K562 (cell line): ENCODE measurements around the gene MYH15. TPM values are rescaled to one million over a fixed set of nuclear protein-coding genes. Genes with fewer than 3 reads are reported as not detected.

Source experiments
- ATAC-seq: fragments of 200-7000 bp; cut with Tn5 transposase; 3 replicates; pipeline ENCODE4 v1.9.1; 2020; ENCODE audit warnings: moderate library complexity
- BruUV-seq: library from RNA; stranded (reverse); fragments of 400-500 nt; replicated peaks from 2 replicates; lab custom pipeline; 2021; lab: Mats Ljungman, UMichigan
- CTCF ChIA-PET: fragments of 300-600 bp; formaldehyde crosslinking; extraction: SDS; loops from one replicate; lab custom pipeline; 2021; ENCODE audit warnings: low intra/inter-chr PET ratio; lab: Yijun Ruan, JAX
- POLR2A ChIA-PET: fragments of 300-600, 350-650 bp; sonication (Branson Sonifier 250); formaldehyde crosslinking; extraction: SDS; loops from one replicate; lab custom pipeline; 2021; ENCODE audit warnings: antibody characterized with exemption, inconsistent platforms; lab: Yijun Ruan, JAX
- DNase-seq, 4 experiments: peaks; one replicate each; pipeline versions ENCODE4 v3.0.0 to v3.0.0-alpha.2; 2011 to 2018; ENCODE audit warnings: low spot score in 3 of 4, mixed read lengths in 3 of 4; ENCODE audit errors: extremely low read depth in 1 of 4
- FAIRE-seq: peaks from 2 replicates; lab custom pipeline; 2011; peaks lifted over from hg19 to GRCh38; lab: Jason Lieb, UNC
- H2AFZ ChIP-seq: 2 replicates; pipeline ENCODE4 v1.6.0; 2011; ENCODE audit warnings: low read depth, low read length, control low read depth, inconsistent platforms
- H3K27ac ChIP-seq: fragments of 200-600 bp; 3 replicates; pipeline ENCODE4 v1.8.0; 2011; ENCODE audit warnings: low read depth, mild to moderate bottlenecking, control low read depth, inconsistent platforms, low read length, moderate library complexity, mixed read lengths; ENCODE audit errors: extremely low read depth
- H3K27me3 ChIP-seq, 2 experiments: fragments of 300-600 bp in 1 of 2; 2 replicates in 1 of 2; 3 replicates in 1 of 2; pipeline versions ENCODE4 v1.6.0 to v1.8.0; 2011; ENCODE audit warnings: inconsistent platforms in 2 of 2, low read length in 2 of 2, mild to moderate bottlenecking in 1 of 2, mixed read lengths in 1 of 2, moderate library complexity in 1 of 2; ENCODE audit not compliant: control insufficient read depth in 2 of 2, insufficient read depth in 2 of 2
- H3K36me3 ChIP-seq: fragments of 300-600 bp; 3 replicates; pipeline ENCODE4 v1.8.0; 2011; ENCODE audit warnings: mild to moderate bottlenecking, low read length, inconsistent platforms; ENCODE audit not compliant: control insufficient read depth, insufficient read depth
- H3K4me1 ChIP-seq, 2 experiments: fragments of 200-600 bp in 1 of 2; replicated peaks in 1 of 2; 2 replicates in 1 of 2; 3 replicates in 1 of 2; pipeline versions ENCODE4 v1.5.1 to v1.8.0; 2011; ENCODE audit warnings: inconsistent platforms in 2 of 2, low read length in 2 of 2, mild to moderate bottlenecking in 1 of 2, mixed read lengths in 1 of 2, moderate library complexity in 1 of 2; ENCODE audit not compliant: control insufficient read depth in 2 of 2, insufficient read depth in 2 of 2
- H3K4me2 ChIP-seq: 2 replicates; pipeline ENCODE4 v1.6.1; 2011; ENCODE audit warnings: low read length, control low read depth, inconsistent platforms, mixed read lengths; ENCODE audit not compliant: insufficient read depth
- H3K4me3 ChIP-seq: fragments of 200-600 bp; sonication (generic), shearing (Covaris generic); 2 replicates; pipeline ENCODE4 v1.5.1; 2016; ENCODE audit warnings: control low read depth, inconsistent platforms
- H3K79me2 ChIP-seq: fragments of 200-600 bp; 3 replicates; pipeline ENCODE4 v1.8.0; 2011; ENCODE audit warnings: low read length, inconsistent platforms; ENCODE audit not compliant: control insufficient read depth, insufficient read depth
- H3K9ac ChIP-seq, 2 experiments: 2 replicates each; pipeline versions ENCODE4 v1.6.0 to v1.6.1; 2011; ENCODE audit warnings: low read depth in 2 of 2, low read length in 2 of 2, control low read depth in 1 of 2, inconsistent platforms in 1 of 2, mild to moderate bottlenecking in 1 of 2, mixed read lengths in 1 of 2; ENCODE audit not compliant: insufficient read depth in 1 of 2
- H3K9me1 ChIP-seq: one replicate; pipeline ENCODE4 v1.6.0; 2011; ENCODE audit warnings: inconsistent platforms, mild to moderate bottlenecking, low read length, moderate library complexity; ENCODE audit not compliant: control insufficient read depth, insufficient read depth
- H3K9me3 ChIP-seq: replicated peaks from 2 replicates; pipeline ENCODE4 v1.5.1; 2011; ENCODE audit warnings: low read depth, low read length, inconsistent platforms; ENCODE audit not compliant: control insufficient read depth, insufficient read depth
- H4K20me1 ChIP-seq: replicated peaks from 2 replicates; pipeline ENCODE4 v1.6.1; 2011; ENCODE audit warnings: low read length, inconsistent platforms, mixed read lengths; ENCODE audit not compliant: control insufficient read depth, insufficient read depth
- CBX2 ChIP-seq: fragments of 200-600 bp; sonication (generic); IDR thresholded peaks from one replicate; pipeline ENCODE4 v1.6.1; 2012; ENCODE audit warnings: mild to moderate bottlenecking, low read length, inconsistent platforms; ENCODE audit not compliant: insufficient read depth, poor library complexity, severe bottlenecking
- CTCF ChIP-seq, 3 experiments: IDR thresholded peaks in 2 of 3; conservative IDR thresholded peaks in 1 of 3; 2 replicates each; pipeline ENCODE4 v1.5.1; 2011 to 2012; ENCODE audit warnings: low read length in 3 of 3, mild to moderate bottlenecking in 3 of 3, control low read depth in 2 of 3, improper control_type of control experiment in 1 of 3, inconsistent platforms in 1 of 3, low read depth in 1 of 3, mixed read lengths in 1 of 3, moderate library complexity in 1 of 3; ENCODE audit not compliant: insufficient read depth in 2 of 3
- RAD21 ChIP-seq, 2 experiments: fragments of 250-450 bp in 1 of 2; fragments of 450-650 bp in 1 of 2; sonication (Bioruptor Pico) in 1 of 2; formaldehyde crosslinking in 1 of 2; IDR thresholded peaks in 1 of 2; conservative IDR thresholded peaks in 1 of 2; 2 replicates each; pipeline versions ENCODE4 v1.4.0 to v1.8.0; 2020 to 2022; ENCODE audit warnings: mild to moderate bottlenecking in 2 of 2, moderate library complexity in 1 of 2
- ZNF592 ChIP-seq: fragments of 450-650 bp; IDR thresholded peaks from 2 replicates; pipeline ENCODE4 v1.6.1; 2017; ENCODE audit warnings: antibody characterized with exemption, mild to moderate bottlenecking
- WGBS: fragments of 100-300 bp; shearing (Covaris generic); methylation state at CpG from one replicate; pipeline ENCODE4 v1.1.6; 2016; ENCODE audit warnings: low coverage, mixed read lengths; ENCODE audit not compliant: insufficient coverage; ENCODE audit errors: missing lambda C conversion rate; 5-methylcytosine and 5-hydroxymethylcytosine counted together
- in situ Hi-C: fragments of 300-500 bp; cut with MboI; formaldehyde crosslinking; loops from 4 replicates; pipeline ENCODE4 v1.15.0; 2018; ENCODE audit warnings: inconsistent platforms, mixed read lengths
- intact Hi-C: fragments of 100-400 bp; cut with micrococcal nuclease; formaldehyde crosslinking; loops from 2 replicates; pipeline ENCODE4 v1.14.2; 2022
- polyA plus RNA-seq, 8 experiments: library from polyadenylated mRNA; depleted of rRNA in 4 of 8; stranded (reverse) in 5 of 8; unstranded in 3 of 8; fragments of >200 nt; fragmentation: Nextera tagmentation in 2 of 8; fragmentation: Illumina TruSeq in 1 of 8; extraction: Ambion mirVana in 2 of 8; extraction: Trizol in 1 of 8; gene quantifications; 2 replicates each; pipeline versions ENCODE4 v1.2.1 to v1.2.3, GENCODE V29; 2011 to 2014; ENCODE audit warnings: inconsistent platforms in 1 of 8, missing spikeins in 1 of 8
- total RNA-seq, 7 experiments: library from RNA; depleted of rRNA in 6 of 7; stranded (reverse); fragments of >200 nt in 6 of 7; fragmentation: Illumina TruSeq in 2 of 7; extraction: Trizol in 2 of 7; gene quantifications; 2 replicates each; pipeline versions ENCODE4 v1.2.1 to v1.2.3, GENCODE V29; 2011 to 2021; ENCODE audit warnings: low replicate concordance in 1 of 7

MYH15 gene
- total and polyA plus RNA-seq, 9 of the 15 experiments (the other 6 are each of a cell fraction or from before 2014, with no cell fraction given), result 0.03 to 0.29 (median 0.12) TPM

- H3K9me1 ChIP-seq, result no peaks in the 10 kb centered on the region
- no peak for FAIRE-seq
- no peak overlapping the region for H2AFZ ChIP-seq
- H3K4me2 ChIP-seq, result no peak overlapping the region
- no peak for ATAC-seq
- no peak for TF ChIP-seq CBX2
- TF ChIP-seq, all 486 proteins: peak for 0
- DNase-seq, result no peak
- Histone ChIP-seq H3K27ac (no peak overlapping the region), H4K20me1 (no peaks in the 10 kb centered on the region), H3K9me3 (no peaks in the 10 kb centered on the region), H3K27me3 (no peaks in the 10 kb centered on the region), H3K9ac (no peak overlapping the region), H3K4me1 (no peaks in the 10 kb centered on the region), H3K4me3 (no peak overlapping the region), H3K36me3 (peaks cover 69% of the 10 kb centered on the region), H3K79me2 (no peaks in the 10 kb centered on the region)
- no TSS peak for BruUV-seq
- intact Hi-C loops, result loop anchor here (5.0 kb wide), 1 partner anchor 47 kb away; no protein-coding TSS in a partner anchor
- in situ Hi-C loops, result no loop called here
- ChIA-PET POLR2A (interaction anchor here (0.6 kb wide), 1 partner anchor 14 kb away, joined by 3 read pairs; no protein-coding TSS in a partner anchor), CTCF (no interaction called here)
Observed at GRCh38 chr3:108554229-108554628, 43.8 kb upstream of the MYH15 start.

- FAIRE-seq (no peak), DNase-seq (peak in 2 of 4 experiments; percentile 6 to 27), ATAC-seq (peak; percentile 54; the same call in 2 of the 3 replicates)
- Histone ChIP-seq H3K27me3 (no peaks in the 10 kb centered on the region), H3K79me2 (no peaks in the 10 kb centered on the region), H3K4me2 (no peak overlapping the region), H3K9me3 (no peaks in the 10 kb centered on the region), H3K9ac (no peak overlapping the region), H2AFZ (no peak overlapping the region), H3K27ac (no peak overlapping the region), H3K4me1 (no peaks in the 10 kb centered on the region), H3K4me3 (no peak overlapping the region), H3K36me3 (peaks cover 63% of the 10 kb centered on the region; the same call in 2 of the 3 replicates), H4K20me1 (no peaks in the 10 kb centered on the region), H3K9me1 (no peaks in the 10 kb centered on the region)
- BruUV-seq, result no TSS peak
- 66% methylated on average over 4 of the region's 4 CpGs for WGBS
- ChIA-PET CTCF (interaction anchor here (0.6 to 1.9 kb wide), 2 partner anchors 63 to 876 kb away, joined by 3 to 9 read pairs; no protein-coding TSS in a partner anchor), POLR2A (interaction anchor here (1.0 kb wide), 2 partner anchors 13 to 15 kb away, joined by 3 read pairs; no protein-coding TSS in a partner anchor)
- TF ChIP-seq RAD21 (CRISPR knock-in tag; conservative IDR thresholded peaks at IDR 0.05 in 1 of 2, IDR thresholded peaks at IDR 0.05 in 1 of 2) (peak; percentile 46 to 60), ZNF592 (no peak), CTCF (IDR thresholded peaks at IDR 0.05 in 2 of 3, conservative IDR thresholded peaks at IDR 0.05 in 1 of 3; ENCODE audit: insufficient read depth in 2 of 3, low read depth in 1 of 3, low read length in 3 of 3) (peak in 1 of 3 experiments; percentile 51; a peak in 2 of 6 replicates)
- intact Hi-C loops, result loop anchor here (1.0 to 5.0 kb wide), 2 partner anchors 45 to 63 kb away; no protein-coding TSS in a partner anchor
- in situ Hi-C loops, result no loop called here
Observed at GRCh38 chr3:108552267-108553159, 42.1 kb upstream of the MYH15 start.
